HG02840 (cell line): ENCODE measurements around the gene IQCN.
"Not testable (repeated sequence)": the region's sequence is repeated elsewhere in the genome, so short reads cannot be mapped to it uniquely, and the experiment has no call there.

Experiments
- ATAC-seq: cut with Tn5 transposase; IDR thresholded peaks from one replicate; pipeline ENCODE4 v1.9.1; 2021; ENCODE audit warnings: mild to moderate bottlenecking, moderate library complexity, moderate number of reproducible peaks; ENCODE audit not compliant: unreplicated experiment, low FRiP score

Gene IQCN

DNA sequence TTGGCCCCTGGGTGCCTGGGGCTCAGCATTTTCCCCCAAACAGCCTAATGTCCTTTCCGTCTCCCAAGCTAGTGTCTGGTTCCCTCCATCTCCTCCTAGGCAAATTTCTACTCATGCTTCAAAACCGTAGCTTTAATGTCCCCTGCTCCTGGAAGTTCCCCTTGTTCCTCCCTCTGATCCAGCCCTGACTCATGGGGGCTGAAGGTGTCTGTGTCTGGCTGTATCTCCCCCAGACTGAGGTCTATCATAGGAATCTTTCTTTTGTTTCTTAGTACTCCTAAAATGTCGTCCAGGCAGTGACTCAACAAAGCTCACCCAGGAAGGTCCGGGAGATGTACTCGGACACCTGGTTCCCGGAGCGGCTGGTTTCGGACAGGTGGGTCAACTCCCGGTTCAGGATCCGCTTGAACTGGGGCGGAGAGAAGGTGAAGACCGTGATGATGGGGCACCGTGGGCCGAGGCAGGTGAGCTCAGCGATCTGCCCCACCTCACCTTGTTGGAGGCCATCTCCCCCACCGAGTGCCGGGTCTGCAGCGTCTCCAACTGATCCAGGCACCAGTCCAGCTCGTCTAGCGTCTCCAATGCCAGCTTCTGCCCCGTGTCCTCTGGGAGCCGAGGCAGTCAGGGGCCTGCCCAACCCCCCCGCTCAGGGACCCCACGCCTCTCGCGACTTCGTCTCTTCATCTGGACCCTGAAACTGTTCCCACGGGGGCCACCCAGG is 54.2 kb downstream of the IQCN start:
- no peak for ATAC-seq

DNA sequence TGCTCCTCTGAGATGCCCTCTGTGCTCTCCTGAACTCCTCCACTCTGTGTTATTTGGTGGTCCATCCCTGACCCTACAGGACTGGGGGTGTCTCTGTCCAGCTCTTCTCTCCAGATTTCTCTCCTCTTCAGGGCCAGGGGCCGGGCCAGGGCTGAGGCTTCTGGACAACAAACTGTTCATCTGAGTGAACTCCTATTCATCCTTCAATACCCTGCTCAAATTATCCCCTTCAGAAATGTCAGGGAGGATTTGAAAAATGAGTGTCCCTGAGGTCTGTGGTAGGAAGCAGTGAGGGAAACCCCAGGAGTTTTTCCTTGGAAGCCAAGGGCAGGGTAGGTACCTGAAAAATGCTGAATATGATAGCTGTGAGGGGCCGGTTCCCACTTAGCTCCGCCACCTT is 55.7 kb downstream of the IQCN start:
- ATAC-seq: no peak

DNA sequence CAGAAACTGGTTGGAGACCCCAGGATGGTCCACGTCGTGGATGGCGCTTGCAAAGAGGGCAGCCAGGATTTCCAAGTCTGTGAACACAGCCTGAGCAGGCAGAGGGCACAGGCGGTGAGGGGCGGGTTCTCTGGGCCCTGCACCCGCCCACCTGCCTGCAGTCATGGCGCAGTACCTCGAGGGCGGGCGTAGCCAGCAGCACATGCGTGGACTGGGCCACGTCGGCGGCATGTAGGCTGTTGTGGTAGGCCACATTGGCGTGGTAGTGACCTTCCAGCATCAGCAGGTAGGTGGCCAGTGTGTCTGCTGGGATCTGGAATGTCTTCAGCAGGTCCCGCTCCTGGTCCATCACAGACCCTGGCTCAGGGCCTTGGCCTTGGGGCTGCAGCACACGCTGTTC is 56.1 kb downstream of the IQCN start:
- no peak for ATAC-seq

DNA sequence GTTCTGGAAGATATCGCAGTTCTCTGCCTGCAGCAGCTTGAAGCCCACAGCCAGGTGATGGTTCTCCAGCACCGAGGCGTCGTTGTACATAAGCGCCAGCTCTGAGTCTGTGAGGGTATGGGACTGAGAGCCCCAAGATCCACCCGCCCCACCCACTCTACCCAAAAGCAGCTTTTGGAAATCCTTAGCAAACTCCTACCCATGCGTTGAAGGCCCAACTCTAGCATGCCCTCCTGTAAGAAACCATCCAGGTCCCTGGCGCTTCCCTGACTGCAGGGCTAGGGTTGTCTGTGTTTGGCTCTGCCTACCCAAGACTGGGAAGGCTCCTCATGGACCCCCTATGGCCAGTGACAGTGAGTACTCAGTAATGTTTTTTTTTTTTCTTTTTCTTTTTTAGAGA is 57.5 kb downstream of the IQCN start:
- no peak for ATAC-seq

DNA sequence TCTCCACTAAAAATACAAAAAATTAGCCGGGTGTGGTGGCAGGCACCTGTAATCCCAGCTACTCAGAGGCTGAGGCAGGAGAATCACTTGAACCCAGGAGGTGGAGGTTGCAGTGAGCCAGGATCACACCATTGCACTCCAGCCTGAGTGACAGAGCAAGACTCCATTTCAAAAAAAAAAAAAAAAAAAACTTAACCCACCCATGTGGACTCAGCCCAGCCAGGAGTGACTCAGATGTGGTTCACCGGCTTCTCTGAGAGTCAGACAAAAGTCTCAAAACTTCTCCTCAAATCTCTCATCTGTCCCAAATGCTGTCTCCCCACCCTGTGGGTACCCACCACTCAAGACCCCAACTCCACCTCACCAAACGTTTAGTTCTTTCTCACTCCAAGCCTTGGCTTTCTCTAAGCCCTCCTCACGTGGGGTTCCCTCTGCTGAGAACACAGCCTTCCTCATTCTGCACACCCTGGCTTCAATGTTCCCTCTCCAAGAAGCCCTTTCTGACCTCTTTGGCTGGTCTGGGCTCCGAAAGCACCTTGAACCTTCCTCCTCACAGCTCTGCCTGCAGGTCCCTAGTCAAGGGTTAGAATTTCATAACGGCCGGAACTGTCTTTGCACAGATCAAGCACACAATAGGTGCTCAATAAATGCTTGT is 59.3 kb downstream of the IQCN start:
- no peak for ATAC-seq

DNA sequence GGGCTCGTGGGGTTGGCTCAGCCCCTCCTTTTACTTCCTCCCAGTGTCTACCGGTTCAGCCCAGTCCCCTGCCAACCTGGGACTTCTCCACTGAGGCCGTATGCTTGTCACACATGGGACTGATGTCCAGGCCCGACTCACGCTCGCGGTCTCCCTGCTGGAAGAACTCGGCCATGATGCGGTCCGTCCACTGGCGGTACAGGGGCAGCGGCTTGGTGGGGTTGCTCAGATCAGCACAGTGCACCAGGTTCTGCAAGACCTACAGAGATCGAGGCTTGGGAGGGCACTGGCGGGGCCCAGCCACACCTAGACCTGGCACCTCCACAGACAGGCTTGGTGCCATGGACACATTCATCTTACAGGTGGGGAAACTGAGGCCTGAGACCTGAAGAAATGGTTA is 62.6 kb downstream of the IQCN start:
- no peak for ATAC-seq

DNA sequence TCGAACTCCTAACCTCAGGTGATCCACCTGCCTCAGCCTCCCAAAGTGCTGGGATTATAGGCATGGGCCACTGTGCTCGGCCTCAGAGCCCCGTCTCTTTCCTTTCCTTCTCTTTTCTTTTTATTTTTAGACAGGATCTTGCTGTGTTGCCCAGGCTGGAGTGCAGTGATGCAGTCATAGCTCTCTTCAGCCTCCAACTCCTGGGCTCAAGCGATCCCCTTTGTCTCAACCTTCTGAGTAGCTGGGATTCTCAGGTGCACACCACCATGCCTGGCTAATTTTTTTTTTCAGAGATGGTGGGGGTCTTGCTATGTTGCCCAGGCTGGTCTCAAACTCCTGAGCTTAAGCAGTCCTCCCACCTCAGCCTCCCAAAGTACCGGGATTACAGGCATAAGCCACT is 64.3 kb downstream of the IQCN start:
- not testable (repeated sequence) for ATAC-seq

DNA sequence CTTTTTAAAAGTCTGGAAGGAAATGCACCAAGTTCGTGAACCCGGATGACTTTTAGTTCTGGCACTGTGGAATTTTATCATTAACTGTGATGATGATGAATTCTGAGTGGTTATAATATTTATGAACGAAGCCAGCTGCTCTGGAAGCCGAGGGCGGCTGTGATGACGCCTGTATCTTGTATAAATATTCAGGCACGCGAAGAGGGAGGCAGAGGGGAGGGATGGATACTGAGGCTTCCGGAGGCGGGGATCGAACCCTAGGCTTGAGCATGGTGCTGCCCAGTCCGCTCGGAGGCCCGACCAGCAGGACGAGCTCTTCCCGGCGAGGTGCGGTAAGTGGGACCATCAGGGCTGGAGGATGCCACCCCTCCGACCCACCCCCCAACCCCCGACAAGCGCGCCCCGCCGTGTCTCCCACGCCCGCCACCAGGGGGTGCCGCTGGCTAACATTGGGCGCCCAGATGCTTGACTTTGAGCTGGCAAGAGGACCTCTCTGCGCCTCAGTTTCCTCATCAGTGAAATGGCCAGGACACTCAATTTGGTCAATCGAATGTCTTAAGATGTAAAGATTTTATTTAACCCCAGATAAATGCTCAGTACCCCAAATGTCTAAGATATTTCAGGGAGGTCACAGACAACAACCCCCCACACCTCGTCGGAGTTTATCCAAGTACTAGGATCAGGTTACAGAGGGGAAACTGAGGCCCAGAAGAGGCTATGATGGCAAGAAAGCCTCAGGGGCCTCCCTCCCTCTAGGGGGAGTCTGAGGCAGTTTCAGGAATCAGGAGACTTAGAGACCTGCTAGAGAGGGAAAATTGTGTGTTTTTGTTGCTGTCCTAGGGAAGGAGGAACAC is 65.9 kb downstream of the IQCN start:
- ATAC-seq: no peak
